HG03571 (cell line): ENCODE results near the gene CPA1.

Source experiments
- ATAC-seq: cut with Tn5 transposase; IDR thresholded peaks from one replicate; pipeline ENCODE4 v1.9.1; 2021; ENCODE audit not compliant: unreplicated experiment

Gene CPA1

GRCh38 chr7:130353196-130353595, 27.1 kb upstream of the CPA1 start:
- ATAC-seq: no peak

- no peak for ATAC-seq
Measured at GRCh38 chr7:130356121-130356875, 24.0 kb upstream of the CPA1 start.

GRCh38 chr7:130356876-130357611, 23.2 kb upstream of the CPA1 start:
- no peak for ATAC-seq

- ATAC-seq: no peak
Measured at GRCh38 chr7:130358471-130358870, 21.8 kb upstream of the CPA1 start.

- ATAC-seq: no peak
Measured at GRCh38 chr7:130359276-130359857, 20.9 kb upstream of the CPA1 start.

- no peak for ATAC-seq
Measured at GRCh38 chr7:130360518-130360917, 19.8 kb upstream of the CPA1 start.

GRCh38 chr7:130361681-130362080, 18.6 kb upstream of the CPA1 start:
- no peak for ATAC-seq

GRCh38 chr7:130362251-130362816, 18.0 kb upstream of the CPA1 start:
- no peak for ATAC-seq

- ATAC-seq: no peak
Measured at GRCh38 chr7:130363026-130363847, 17.1 kb upstream of the CPA1 start.

- no peak for ATAC-seq
Measured at GRCh38 chr7:130364451-130364850, 15.8 kb upstream of the CPA1 start.

- no peak for ATAC-seq
Measured at GRCh38 chr7:130365088-130365487, 15.2 kb upstream of the CPA1 start.

GRCh38 chr7:130365511-130366441, 14.5 kb upstream of the CPA1 start:
- ATAC-seq: no peak

- no peak for ATAC-seq
Measured at GRCh38 chr7:130366564-130366963, 13.7 kb upstream of the CPA1 start.

- ATAC-seq: no peak
Measured at GRCh38 chr7:130367088-130367755, 13.1 kb upstream of the CPA1 start.

GRCh38 chr7:130367836-130368746, 12.2 kb upstream of the CPA1 start:
- no peak for ATAC-seq

GRCh38 chr7:130369110-130369711, 11.1 kb upstream of the CPA1 start:
- no peak for ATAC-seq

GRCh38 chr7:130369831-130370550, 10.3 kb upstream of the CPA1 start:
- ATAC-seq: no peak
